Measurements from ENCODE around the gene EEF1AKMT2. TPM values are rescaled to one million over a fixed set of nuclear protein-coding genes. Genes with fewer than 3 reads are reported as not detected.

The EEF1AKMT2 gene
- total and polyA plus RNA-seq, 9 of the 15 experiments (the other 6 are each of a cell fraction or from before 2014, with no cell fraction given), result 9.3 to 34.3 (median 23.7) TPM

- peak in 1 of 2 experiments; percentile 73; a peak in 1 of 4 replicates for TF ChIP-seq HDAC1 (IDR thresholded peaks at IDR 0.05)
- TF ChIP-seq RBM14 (IDR thresholded peaks at IDR 0.05; ENCODE audit: borderline replicate concordance, insufficient read depth, low read depth, low read length), result no peak
- no peak for TF ChIP-seq ZFP1 (CRISPR knock-in tag; IDR thresholded peaks at IDR 0.05)
- TF ChIP-seq MXI1 (IDR thresholded peaks at IDR 0.05; ENCODE audit: low read depth, low read length), result no peak
- no peak for TF ChIP-seq BMI1 (IDR thresholded peaks at IDR 0.05; ENCODE audit: low read length)
- no peak for TF ChIP-seq FOXP4 (CRISPR knock-in tag; IDR thresholded peaks at IDR 0.05; ENCODE audit: borderline replicate concordance)
- no peak for TF ChIP-seq CBFB (CRISPR knock-in tag; IDR thresholded peaks at IDR 0.05)
- TF ChIP-seq ARNT (IDR thresholded peaks at IDR 0.05), result peak in 1 of 2 experiments; percentile 57; a peak in 2 of 4 replicates
- TF ChIP-seq ZNF347 (CRISPR knock-in tag; IDR thresholded peaks at IDR 0.05; ENCODE audit: low read depth), result no peak
- TF ChIP-seq MYNN (IDR thresholded peaks at IDR 0.05), result peak; percentile 84
- no peak for TF ChIP-seq MYNN (CRISPR knock-in tag; IDR thresholded peaks at IDR 0.05)
- peak; percentile 63; the same call in 1 of the 2 replicates for TF ChIP-seq HDAC2 (IDR thresholded peaks at IDR 0.05)
- TF ChIP-seq HMGN3 (IDR thresholded peaks at IDR 0.05; ENCODE audit: borderline replicate concordance, extremely low read depth, insufficient read length, low read depth, low read length), result no peak
- peak; percentile 55; the same call in 1 of the 2 replicates for TF ChIP-seq ZNF197 (CRISPR knock-in tag; IDR thresholded peaks at IDR 0.05; ENCODE audit: low read depth)
- TF ChIP-seq TAL1 (IDR thresholded peaks at IDR 0.05), result peak; percentile 99
- peak; percentile 95 for TF ChIP-seq STAT5A (IDR thresholded peaks at IDR 0.05; ENCODE audit: borderline replicate concordance, low read length)
- peak; percentile 72 for TF ChIP-seq TFE3 (CRISPR knock-in tag; IDR thresholded peaks at IDR 0.05)
- TF ChIP-seq FOXP1 (CRISPR knock-in tag; IDR thresholded peaks at IDR 0.05), result no peak
- TF ChIP-seq CAMTA2 (CRISPR knock-in tag; conservative IDR thresholded peaks at IDR 0.05), result no peak
- peak; percentile 96 for TF ChIP-seq TFAP4 (CRISPR knock-in tag; IDR thresholded peaks at IDR 0.05; ENCODE audit: borderline replicate concordance)
- TF ChIP-seq ZNF583 (CRISPR knock-in tag; IDR thresholded peaks at IDR 0.05), result peak; percentile 81; the same call in 1 of the 2 replicates
- TF ChIP-seq NBN (IDR thresholded peaks at IDR 0.05; ENCODE audit: low read depth), result no peak
- no peak for TF ChIP-seq POLR3A (IDR thresholded peaks at IDR 0.05; ENCODE audit: borderline replicate concordance, extremely low read depth, insufficient read depth, insufficient read length)
- TF ChIP-seq TEAD4 (IDR thresholded peaks at IDR 0.05; ENCODE audit: low read length), result peak; percentile 99
- no peak for TF ChIP-seq TEAD4 (CRISPR knock-in tag; IDR thresholded peaks at IDR 0.05; ENCODE audit: borderline replicate concordance)
Measured at GRCh38 chr10:124717911-124718741, 73.6 kb downstream of the EEF1AKMT2 start (continued).
